GM04504 (cell line): Measurements from ENCODE around the gene RPS2.
A peak's percentile ranks its signal among the peaks of the same experiment; 100 is the strongest.

Experiments
- DNase-seq: peaks from one replicate; pipeline ENCODE4 v3.0.0-alpha.2; 2012; ENCODE audit warnings: low read depth

The RPS2 gene

DNA sequence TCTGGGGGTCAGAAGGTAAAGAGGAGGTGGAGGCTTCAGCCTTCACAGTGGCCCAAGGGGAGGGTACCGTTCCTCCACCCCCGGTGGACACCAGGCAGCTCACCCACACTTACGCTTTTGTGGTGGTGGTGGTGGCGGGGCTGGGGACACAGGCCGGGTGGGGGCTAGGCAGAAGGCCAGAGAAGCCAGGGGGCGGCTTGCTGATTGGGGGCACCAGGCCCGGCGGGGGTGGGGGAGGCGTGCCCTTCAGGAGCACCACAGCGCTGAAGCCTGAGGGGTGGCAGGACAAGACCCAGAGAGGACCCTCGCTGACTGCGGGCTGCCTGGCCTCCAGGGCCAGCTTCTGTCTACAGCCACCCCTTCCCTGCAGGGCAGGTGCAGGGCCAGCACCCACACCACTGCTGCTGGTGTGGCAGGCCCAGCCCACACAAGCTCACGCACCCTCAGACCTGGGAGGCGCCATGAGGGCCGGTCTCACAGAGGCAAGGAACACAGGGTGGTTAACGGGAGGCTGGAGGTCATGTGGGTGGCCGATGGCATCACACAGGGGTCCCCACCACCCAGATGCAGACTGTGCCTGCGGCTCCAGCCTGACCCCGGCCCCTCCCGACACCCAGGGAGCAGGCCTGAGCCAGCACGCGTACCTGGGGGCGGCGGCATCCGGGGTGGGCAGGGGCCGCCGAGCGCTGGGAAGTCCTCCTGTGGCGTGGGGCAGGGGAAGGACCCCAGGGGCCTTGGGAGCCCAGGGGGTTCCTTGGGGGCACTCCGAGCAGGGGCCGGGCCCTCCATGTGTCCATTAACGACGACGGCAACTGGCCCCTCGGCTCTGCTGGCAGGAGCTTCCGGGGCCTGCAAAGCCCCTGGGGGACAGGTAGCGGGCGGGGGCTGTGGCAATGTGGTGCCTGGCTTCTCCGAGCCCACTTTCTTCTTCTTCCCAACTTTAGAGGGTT lies 34.5 kb upstream of the RPS2 start:
- DNase-seq, result no peak

DNA sequence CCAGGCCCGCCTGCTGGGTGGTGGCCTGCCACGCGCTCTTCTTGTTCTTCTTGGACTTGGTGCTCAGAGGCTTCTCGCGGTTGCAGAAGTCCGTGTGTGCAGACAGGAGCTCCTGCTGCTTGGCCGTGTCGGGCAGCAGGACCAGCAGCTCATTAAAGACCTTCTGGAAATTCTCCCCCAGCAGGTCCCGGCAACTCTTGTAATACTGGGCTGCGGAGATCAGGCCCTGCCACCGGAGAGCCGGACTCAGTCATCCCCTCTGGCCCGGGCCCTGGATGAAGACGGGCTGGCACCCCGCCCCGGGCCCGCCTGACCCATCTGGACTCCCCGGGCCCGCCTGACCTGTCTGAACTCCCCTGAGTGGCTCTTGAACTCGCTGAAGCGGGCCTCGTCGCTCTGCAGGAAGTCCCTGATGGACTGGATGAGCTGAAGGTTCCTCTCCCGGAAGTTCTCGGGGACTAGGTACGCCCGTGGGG lies 33.8 kb upstream of the RPS2 start:
- DNase-seq, result no peak

DNA sequence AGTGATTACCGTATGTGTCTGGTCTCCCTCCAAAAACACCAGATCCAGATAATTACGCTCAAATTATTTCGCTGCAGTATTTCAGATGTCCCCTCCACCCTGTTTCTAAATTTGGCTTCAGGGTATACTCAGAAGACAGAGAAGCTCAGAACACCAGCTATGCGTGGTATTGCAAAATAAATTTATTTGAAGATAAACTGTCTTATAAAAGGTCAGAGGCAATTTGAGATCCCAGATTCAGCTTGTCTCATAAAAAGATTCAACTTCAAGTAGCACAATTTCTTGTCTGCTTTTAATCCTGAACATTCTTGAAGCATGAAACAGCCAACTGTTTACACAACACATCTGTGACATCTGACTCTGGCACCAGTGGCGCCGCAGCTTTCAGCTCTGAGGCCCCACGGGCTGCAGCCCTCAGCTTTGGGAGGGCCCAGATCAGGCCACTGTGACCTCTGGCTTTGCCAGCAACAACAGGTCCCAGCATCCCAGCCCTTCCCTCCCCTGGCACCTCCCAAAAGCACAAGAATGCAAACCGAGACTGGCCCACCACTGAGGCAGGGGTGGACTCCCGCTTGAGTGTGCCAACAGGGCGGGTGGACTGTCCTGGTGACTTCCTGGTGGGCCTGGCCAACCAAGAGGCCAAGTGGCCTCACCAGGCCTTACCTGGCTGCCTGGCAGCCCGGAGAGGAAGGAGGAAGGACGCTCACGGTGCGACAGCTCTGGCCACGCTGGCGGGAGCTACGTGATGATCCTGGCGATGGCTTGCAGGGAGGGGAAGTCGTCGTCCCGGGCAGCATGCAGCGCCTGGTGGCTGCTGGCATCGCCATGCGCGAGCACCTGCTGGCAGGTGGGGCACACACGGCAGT lies 33.1 kb upstream of the RPS2 start:
- DNase-seq, result no peak

DNA sequence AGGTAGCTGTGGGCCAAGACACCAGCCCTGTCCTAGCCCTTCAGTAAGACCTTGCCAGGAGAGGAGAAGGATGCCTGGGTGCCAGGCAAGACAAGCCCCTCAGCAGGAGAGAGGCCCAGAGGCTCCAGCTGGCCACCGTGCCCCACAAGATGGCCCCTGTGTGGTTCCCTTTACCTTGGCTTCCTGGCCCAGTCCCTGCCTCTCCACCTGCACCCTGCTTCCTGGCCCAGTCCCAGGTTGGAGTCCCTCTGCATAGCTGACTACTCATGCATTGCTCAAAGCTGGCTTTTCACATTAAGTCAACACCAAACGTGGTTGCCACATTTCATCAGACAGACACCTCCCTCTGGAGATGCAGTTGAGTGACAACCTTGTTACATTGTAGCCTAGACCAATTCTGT lies 29.1 kb upstream of the RPS2 start:
- no peak for DNase-seq

DNA sequence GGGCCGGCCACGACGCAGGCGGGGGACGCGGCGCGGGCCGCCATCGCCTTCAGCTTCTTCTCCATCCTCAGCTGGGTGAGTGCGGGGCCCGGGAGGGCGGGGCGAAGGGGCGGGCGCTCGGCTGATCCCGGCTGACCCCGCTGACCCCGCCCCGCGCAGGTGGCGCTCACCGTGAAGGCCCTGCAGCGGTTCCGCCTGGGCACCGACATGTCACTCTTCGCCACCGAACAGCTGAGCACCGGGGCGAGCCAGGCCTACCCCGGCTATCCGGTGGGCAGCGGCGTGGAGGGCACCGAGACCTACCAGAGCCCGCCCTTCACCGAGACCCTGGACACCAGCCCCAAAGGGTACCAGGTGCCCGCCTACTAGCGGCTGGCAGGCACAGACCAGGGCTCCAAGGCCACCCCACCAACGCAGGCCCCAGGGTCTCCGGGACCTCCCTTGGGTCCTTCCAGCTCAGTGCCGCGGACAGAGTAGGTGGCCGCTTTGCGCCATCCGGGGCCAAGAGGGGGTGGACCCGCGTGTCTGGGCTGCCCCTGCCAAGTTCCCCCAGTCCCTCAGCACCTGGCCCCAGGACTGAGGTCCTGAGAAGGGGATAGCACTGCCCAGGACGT lies 28.2 kb upstream of the RPS2 start:
- DNase-seq, result no peak

DNA sequence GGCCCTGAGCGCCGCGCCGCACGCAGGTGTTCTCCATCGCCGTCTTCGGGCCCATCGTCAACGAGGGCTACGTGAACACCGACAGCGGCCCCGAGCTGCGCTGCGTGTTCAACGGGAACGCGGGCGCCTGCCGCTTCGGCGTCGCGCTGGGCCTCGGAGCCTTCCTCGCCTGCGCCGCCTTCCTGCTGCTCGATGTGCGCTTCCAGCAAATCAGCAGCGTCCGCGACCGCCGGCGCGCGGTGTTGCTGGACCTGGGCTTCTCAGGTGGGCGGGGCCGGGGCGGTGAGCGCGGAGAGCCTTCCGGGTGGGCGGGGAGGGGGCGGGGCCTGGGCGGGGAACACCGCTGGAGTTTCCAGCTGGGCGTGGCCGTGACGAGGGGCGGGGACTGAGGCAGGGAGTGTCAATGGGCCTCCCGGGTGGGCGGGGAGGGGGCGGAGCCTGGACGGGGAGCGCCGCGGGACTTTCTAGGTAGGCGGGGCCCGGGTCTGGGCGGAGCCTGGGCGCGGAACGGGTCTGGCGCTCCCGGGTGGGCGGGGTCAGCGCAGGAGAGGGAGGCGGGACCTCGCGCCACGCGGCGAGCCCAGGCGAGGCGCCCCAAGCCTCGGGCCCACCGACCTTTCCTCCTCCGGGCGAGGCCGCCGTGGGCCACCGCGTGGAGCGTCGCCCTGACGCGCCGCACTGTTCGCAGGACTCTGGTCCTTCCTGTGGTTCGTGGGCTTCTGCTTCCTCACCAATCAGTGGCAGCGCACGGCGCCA lies 27.5 kb upstream of the RPS2 start:
- DNase-seq, result no peak

DNA sequence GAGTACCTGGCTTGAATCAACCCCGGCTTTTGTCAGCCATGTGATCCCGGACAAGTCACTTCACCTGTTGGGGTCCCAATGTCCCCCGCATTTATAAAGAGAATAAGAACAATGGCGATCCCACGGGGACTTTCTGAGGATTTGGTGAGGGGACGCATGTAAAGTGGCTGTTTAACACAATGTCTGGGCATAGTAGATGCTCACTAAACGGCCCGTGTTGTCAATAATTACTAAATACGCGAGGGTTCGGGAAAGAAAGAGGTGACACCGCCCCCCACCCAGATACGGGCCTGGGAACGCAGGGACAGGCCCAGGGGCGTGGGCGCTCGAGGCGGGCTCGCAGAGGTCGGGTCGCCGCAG lies 26.9 kb upstream of the RPS2 start:
- DNase-seq, result no peak

DNA sequence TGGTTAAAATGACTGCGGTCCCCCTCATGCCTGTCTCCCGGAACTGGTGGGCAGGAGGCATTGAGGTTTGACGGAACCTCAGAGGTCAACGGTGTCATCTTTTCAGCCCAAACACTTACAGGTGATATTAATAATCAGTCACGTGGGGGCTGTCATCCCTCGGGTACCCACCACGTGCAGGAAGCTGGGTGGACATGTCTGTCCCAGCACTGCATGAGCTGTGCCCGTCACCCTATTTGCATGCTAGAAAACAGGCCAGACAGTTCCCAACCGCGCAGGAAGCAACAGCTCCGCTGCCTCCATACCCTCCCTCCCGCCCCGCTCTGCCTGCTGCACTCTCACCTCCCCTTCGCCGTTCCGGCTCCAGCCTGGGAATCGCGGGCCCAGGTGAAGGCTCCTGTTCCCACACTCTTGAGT lies 26.5 kb upstream of the RPS2 start:
- DNase-seq, result no peak

DNA sequence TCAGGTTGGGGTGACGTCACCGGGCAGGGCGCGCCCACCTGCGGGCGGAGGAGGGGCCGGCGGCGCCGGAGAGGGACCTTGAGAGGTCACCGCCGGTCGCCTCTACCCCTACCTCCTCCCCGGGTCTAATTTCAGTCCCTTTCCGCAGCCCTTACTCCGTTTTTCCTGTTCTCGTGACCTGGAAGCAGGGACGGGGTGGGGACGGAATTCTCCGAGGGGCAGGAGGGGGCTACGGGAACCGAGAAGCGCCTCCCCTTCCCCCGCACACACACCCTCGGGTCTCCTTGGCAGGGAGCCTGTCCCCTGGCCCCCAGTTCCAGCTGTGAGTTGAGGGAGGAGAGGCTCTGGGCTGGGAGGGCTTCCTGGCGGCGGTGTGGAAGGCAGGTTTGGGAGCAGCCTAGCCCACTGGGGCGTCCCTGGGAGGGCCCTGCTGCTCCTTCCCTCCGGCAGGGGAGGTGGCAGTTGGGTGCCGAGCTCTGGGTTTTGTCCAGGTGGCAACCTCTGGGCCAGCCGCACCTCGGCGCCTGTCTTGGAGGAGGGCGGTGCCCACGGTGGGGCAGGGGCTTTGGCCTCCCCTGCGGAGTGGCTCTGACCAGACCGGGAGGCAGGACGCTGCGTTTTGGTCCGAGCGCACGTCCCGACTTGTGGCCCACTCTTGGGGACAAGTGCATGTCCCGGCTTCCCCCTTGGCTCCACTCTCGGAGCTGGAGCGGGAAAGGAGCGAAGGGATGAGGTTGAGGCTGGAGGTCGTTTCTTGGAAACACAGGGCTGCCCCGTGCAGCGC lies 25.9 kb upstream of the RPS2 start:
- no peak for DNase-seq

DNA sequence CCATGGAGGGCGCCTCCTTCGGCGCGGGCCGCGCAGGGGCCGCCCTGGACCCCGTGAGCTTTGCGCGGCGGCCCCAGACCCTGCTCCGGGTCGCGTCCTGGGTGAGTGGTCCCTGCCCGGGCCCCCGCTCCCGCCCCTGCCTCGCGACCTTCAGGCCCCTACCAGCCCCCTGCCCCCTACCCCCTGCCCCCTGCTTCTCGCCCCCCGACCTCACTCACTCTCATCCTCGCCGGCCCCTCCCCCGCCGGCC lies 25.4 kb upstream of the RPS2 start:
- DNase-seq, result no peak

DNA sequence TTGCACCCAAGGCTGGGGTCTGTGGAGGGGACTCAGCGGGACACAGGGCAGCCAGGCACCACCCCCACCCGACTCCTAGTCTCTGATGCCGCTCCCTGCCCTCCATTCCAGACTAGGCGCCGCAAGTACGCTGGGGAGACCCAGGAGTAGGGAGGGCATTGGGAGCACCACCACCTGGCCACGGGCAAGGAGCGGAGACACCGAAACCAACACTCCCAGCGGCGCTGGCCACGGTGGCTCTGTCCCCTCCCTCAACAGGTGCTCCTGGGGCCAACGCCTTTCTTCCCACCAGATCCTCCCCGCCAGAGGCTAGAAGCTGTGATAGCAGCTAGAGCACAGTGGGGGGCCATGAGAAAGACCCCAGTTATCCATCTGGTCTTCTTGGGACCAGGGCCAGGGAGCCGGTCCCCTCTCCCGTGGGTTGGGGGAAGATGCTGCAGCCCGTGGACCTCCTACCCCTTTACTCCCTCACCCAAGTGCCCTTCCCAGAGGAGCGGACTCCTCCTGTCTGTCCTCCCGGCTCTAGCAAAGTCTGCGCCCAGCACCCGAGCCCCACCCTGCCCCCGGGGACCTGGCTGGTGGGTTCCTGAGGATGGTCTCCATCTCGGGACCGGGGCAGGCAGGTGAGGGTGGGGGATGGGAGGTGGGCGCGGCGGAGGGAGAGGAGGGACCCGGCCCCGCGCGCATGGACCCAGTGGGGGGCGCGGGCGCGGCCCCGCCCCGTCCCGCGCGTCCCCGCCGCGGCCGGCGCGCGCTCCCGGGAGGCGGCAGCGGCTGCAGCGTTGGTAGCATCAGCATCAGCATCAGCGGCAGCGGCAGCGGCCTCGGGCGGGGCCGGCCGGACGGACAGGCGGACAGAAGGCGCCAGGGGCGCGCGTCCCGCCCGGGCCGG lies 24.8 kb upstream of the RPS2 start, which contains the start of gene SYNGR3:
Gene SYNGR3 (plus strand): TSS at position 762 of the 892 bp plus-strand sequence. CDS start 133 bp downstream, outside the sequence.
- no peak for DNase-seq

DNA sequence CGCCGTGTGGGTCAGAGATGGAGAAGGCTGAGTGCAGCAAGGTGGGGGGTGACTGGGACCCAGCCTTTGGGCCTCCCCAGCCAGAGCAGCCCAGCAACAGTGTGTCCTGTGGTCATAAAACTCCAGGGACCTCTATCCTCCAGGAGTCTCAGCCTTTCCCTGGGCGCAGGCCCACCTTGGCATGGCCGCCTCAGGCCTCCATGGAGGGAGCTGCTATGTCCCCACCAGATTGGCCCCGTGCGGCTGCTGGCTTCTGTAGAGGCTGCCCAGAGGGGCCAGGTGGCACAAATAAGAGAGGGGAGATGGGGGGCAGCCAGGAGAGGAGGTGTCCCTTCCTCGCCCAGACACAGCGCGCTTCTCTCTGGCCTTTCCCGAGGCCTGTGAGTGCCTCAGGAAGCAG lies 22.6 kb upstream of the RPS2 start:
- DNase-seq, result no peak

DNA sequence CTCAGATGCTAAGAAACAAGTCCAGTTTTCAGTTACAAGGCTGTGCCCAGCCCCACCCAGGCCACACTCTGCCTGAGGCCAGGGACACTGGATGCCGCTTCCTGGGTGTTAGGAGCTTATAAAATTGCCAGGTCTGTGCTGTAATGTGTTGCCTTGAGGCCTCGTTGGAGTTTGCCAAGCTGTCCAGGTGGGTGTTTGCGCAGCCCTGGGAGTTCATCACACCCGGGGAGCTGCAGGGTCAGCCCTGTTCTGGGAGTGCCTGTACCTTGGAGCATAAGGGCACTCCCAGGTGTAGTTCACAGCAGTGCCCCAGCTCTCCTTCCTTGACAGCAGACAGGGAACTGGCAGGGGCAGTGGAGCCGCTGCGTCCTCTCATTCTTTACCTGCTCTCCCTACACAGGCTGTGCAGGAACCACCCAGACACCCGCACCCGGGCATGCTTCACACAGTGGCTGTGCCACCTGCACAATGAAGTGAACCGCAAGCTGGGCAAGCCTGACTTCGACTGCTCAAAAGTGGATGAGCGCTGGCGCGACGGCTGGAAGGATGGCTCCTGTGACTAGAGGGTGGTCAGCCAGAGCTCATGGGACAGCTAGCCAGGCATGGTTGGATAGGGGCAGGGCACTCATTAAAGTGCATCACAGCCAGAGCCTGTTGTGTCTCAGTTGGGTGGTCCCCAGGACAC lies 21.0 kb upstream of the RPS2 start:
- no peak for DNase-seq

DNA sequence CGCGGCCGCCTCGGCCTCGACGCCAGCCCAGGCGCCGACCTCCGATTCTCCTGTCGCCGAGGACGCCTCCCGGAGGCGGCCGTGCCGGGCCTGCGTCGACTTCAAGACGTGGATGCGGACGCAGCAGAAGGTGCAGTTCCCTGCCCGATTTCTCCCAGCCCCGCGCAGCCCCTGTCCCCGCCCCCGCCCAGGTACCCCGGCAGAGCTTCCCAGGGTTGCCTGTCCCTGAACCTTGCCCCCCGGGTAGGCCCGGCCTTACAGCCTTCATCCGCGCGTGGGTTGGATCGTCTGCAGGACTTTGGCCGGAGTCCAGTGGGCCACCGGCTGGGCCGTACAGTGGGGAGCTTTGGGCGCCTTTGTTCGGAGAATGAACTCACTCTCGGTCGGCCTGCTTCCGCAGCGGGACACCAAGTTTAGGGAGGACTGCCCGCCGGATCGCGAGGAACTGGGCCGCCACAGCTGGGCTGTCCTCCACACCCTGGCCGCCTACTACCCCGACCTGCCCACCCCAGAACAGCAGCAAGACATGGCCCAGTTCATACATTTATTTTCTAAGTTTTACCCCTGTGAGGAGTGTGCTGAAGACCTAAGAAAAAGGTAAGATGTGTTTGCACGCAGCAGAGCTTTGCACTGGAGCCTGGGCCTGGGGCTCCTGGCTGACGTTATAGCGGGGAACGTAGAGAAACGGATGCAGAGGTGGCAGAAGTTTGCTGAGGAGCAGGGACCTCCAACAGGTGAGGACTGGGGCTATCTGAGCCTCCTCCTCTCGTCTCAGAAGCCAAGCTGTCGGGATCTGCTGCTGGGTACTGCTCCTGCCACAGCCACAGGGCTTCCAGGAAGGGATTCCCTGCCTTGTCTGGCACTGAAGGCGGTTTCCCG lies 20.0 kb upstream of the RPS2 start:
- no peak for DNase-seq

DNA sequence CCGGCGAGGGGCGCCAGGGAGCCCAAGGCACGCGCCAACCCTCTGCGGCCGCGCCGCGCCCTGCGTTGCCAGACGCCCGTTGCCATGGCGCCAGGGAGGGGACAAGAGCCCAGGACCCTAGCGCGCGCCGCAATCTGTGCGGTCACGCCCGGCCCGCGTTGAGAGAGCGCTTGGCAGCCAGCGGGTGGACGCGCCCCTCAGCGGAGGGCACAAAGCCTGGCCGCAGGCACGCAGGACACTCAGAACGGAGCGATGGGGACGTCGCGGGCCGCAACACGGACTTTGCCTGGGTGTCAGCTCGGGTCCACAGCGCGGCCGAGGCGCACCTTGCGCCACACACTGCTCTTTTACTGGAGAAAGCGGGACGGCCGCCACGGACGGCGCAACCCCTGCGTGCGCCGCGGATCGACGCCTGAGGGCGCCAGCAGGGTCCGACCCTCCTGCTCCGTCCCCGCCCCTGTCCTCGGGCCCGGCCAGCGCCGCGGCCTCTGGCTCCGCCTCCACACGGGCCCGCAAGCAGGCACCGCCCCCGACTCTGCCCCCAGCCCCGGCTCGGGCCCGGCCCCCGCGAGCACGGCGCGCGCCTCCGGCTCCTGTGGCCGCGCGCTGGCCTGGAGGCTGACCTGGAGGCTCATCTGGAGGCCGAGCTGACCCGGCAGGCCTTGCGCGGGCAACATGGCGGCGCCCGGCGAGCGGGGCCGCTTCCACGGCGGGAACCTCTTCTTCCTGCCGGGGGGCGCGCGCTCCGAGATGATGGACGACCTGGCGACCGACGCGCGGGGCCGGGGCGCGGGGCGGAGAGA lies 19.1 kb upstream of the RPS2 start, which contains the start of gene GFER:
Gene GFER (plus strand): TSS at position 650 of the 803 bp plus-strand sequence. CDS start 26 bp downstream, at position 676.
- DNase-seq, result peak; percentile 85

DNA sequence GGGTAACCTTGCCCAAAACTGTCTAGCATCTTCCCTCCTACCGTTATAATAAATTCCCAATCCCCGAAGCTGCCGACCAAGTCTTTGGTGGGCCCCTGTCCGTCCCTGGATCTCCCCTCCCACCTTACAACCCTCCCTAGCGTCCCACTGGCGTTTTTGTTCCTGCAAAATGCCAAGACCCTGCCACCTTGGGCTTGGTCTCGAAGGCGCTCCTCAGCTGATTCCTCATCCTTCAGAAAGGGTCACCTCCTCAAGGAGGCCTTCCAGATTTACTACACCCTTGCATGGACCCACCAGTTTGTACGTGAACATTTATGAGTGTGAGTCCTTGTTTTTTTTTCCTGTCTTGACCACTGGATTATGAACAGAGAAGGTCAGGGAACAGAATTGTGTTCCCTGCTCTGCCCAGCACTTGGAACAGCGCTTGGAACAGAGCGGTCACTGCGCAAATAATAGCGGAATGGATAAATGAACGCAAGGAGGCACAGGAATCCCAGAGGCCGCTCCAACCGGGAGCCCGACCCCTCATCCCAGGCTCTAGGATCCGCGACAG lies 18.4 kb upstream of the RPS2 start:
- DNase-seq, result no peak

DNA sequence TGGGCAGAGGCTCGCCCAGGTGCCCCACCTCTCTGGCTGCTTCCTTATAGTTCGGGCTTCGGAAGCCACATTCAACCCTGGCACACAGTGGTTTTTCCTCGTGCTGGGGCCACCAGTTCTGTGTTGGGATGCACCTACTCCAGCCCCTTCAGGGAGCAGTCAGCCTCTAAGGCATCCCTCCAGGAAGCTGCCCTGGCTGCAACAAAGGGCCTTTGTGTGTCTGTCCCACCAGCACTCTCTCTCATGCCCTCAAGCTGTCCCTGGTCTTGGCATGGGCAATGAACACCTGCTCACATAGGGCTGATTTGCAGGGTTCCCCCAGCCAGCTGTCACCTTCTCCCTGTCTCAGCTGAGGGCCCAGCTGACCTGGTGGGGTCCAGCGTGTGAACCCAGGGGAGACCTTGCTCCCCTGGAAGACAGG lies 17.4 kb upstream of the RPS2 start:
- no peak for DNase-seq
